Sigmoid colon (tissue), 3 donors: ENCODE data around the gene KRAS.

ENCODE experiments used
- CTCF ChIP-seq, 4 experiments: fragments of 450-650 bp in 3 of 4; fragments of 200-600 bp in 1 of 4; IDR thresholded peaks; one replicate each; pipeline ENCODE4 v1.5.1; 2016 to 2019; ENCODE audit warnings: antibody characterized with exemption in 4 of 4, mild to moderate bottlenecking in 3 of 4, moderate library complexity in 2 of 4
- POLR2A ChIP-seq, 2 donors: fragments of 450-650 bp; IDR thresholded peaks; one replicate each; pipeline ENCODE4 v1.6.1; 2016; ENCODE audit warnings: antibody characterized with exemption in 2 of 2, mild to moderate bottlenecking in 2 of 2, moderate library complexity in 2 of 2

- TF ChIP-seq POLR2A (IDR thresholded peaks at IDR 0.05), result no peak
- no peak for TF ChIP-seq CTCF (IDR thresholded peaks at IDR 0.05)
These were observed 36.1 kb upstream of the KRAS start for GRCh38 chr12:25286837-25287236.
